ENCODE measurements around the gene KSR1.
"Not testable (repeated sequence)": the region's sequence is repeated elsewhere in the genome, so short reads cannot be mapped to it uniquely, and the experiment has no call there.

The KSR1 gene

DNA sequence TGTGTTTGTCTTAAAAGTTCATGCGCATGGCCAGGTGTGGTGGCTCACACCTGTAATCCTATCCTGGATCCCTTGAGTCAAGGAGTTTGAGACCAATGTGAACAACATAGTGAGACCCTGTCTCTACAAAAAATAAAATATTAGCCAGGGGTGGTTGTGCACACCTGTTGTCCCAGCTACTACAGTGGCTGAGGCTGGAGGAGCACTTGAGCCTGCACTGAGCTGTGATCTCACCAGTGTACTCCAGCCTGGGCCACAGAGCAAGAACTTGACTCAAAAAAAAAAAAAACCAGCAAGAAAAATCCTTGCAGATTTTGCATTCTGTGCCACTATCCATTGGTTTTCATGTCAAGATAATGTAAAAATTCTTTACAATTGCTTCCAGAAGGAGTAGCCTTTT lies 8.2 kb downstream of the KSR1 start:
- TF ChIP-seq, protein P1, sequence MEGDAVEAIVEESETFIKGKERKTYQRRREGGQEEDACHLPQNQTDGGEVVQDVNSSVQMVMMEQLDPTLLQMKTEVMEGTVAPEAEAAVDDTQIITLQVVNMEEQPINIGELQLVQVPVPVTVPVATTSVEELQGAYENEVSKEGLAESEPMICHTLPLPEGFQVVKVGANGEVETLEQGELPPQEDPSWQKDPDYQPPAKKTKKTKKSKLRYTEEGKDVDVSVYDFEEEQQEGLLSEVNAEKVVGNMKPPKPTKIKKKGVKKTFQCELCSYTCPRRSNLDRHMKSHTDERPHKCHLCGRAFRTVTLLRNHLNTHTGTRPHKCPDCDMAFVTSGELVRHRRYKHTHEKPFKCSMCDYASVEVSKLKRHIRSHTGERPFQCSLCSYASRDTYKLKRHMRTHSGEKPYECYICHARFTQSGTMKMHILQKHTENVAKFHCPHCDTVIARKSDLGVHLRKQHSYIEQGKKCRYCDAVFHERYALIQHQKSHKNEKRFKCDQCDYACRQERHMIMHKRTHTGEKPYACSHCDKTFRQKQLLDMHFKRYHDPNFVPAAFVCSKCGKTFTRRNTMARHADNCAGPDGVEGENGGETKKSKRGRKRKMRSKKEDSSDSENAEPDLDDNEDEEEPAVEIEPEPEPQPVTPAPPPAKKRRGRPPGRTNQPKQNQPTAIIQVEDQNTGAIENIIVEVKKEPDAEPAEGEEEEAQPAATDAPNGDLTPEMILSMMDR (IDR thresholded peaks at IDR 0.05; ENCODE audit: low read depth, low read length, missing control alignments): no peak
- DNase-seq (ENCODE audit: extremely low read depth, low read depth): no peak
- H3K4me3 ChIP-seq (replicated peaks; ENCODE audit: low read depth, low read length): no peak overlapping the region

GRCh38 chr17:27465875-27466274 lies 9.6 kb downstream of the KSR1 start:
- DNase-seq (ENCODE audit: extremely low read depth, low read depth); H3K4me3 ChIP-seq (replicated peaks; ENCODE audit: low read depth, low read length): not testable (repeated sequence)

GRCh38 chr17:27466376-27466742 lies 10.1 kb downstream of the KSR1 start:
- DNase-seq (ENCODE audit: extremely low read depth, low read depth): no peak
- H3K4me3 ChIP-seq (replicated peaks; ENCODE audit: low read depth, low read length): no peak overlapping the region
- TF ChIP-seq, protein P1 (IDR thresholded peaks at IDR 0.05; ENCODE audit: low read depth, low read length, missing control alignments): no peak

GRCh38 chr17:27466743-27467375 lies 10.6 kb downstream of the KSR1 start:
- no peak for DNase-seq (ENCODE audit: extremely low read depth, low read depth)
- TF ChIP-seq, protein P1 (IDR thresholded peaks at IDR 0.05; ENCODE audit: low read depth, low read length, missing control alignments): no peak
- H3K4me3 ChIP-seq (replicated peaks; ENCODE audit: low read depth, low read length): no peak overlapping the region

- no peak for DNase-seq (ENCODE audit: extremely low read depth, low read depth)
- no peak overlapping the region for H3K4me3 ChIP-seq (replicated peaks; ENCODE audit: low read depth, low read length)
- TF ChIP-seq, protein P1 (IDR thresholded peaks at IDR 0.05; ENCODE audit: low read depth, low read length, missing control alignments): no peak
These were observed 13.0 kb downstream of the KSR1 start for GRCh38 chr17:27469256-27469655.

GRCh38 chr17:27471321-27472269 lies 15.3 kb downstream of the KSR1 start:
- DNase-seq (ENCODE audit: extremely low read depth, low read depth): no peak
- no peak overlapping the region for H3K4me3 ChIP-seq (replicated peaks; ENCODE audit: low read depth, low read length)
- TF ChIP-seq, protein P1 (IDR thresholded peaks at IDR 0.05; ENCODE audit: low read depth, low read length, missing control alignments): no peak

DNA sequence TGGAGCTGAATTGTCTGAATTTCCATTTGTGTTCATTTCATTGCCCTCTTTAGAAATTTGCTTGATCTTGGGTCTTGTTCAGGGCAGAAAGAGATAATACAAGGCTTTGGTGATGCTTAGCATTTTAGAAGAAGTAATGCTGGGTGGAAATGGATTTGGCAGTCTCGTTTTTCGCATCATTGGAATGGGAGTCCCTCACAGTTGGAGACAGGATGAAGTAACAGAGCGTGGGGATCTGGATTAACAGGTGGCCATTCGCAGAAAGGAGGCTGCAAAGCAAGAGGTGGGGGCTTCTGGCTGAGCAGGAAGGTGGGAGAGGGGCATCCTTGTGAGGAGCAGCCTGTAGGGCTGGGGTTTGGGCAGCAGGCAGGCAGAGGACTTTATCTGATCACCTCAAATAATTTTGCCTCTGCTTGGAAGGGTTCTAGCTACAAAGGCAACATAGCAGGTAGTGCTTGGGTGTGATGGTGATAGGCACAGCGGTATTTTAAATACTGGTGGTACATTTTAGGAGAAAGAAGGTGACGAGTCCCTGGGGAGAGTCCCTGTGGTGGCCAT lies 17.0 kb downstream of the KSR1 start:
- H3K4me3 ChIP-seq (replicated peaks; ENCODE audit: low read depth, low read length): no peak overlapping the region
- DNase-seq (ENCODE audit: extremely low read depth, low read depth): no peak
- TF ChIP-seq, protein P1 (IDR thresholded peaks at IDR 0.05; ENCODE audit: low read depth, low read length, missing control alignments): no peak
